ENCODE results near the gene GNG13. TPM values are rescaled to one million over a fixed set of nuclear protein-coding genes. Genes with fewer than 3 reads are reported as not detected.

The GNG13 gene

DNA sequence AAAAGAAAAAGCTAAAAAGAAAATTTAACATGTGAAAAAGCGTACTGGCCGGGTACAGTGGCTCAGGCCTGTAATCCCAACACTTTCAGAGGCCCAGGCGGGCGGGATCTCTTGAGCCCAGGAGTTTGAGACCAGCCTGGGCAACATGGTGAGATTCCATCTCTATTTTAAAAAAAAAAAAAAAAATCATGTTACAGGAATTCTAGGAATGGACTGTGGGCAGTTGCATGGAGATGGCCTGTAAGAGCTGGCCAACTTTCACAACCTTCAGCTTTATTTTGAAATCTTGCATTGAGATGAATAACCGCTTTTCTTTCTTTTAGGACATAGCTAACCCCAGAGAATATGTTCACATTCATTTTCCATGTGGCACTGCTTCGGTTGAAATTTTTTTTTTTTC is 51.5 kb downstream of the GNG13 start:
- DNase-seq (ENCODE audit: low read depth in 1 of 2, low spot score in 1 of 2), result no peak
- Histone ChIP-seq H3K27me3 (ENCODE audit: insufficient read depth, poor library complexity, severe bottlenecking) (no peaks in the 10 kb centered on the region), H3K4me3 (replicated peaks; ENCODE audit: insufficient read depth, low read length) (no peak overlapping the region), H3K27ac (replicated peaks) (no peak overlapping the region)
- no peak for TF ChIP-seq CTCF (IDR thresholded peaks at IDR 0.05; ENCODE audit: insufficient read depth, low read length)
- TF ChIP-seq SPI1 (IDR thresholded peaks at IDR 0.05; ENCODE audit: borderline replicate concordance, low read depth), result no peak
- TF ChIP-seq REST (IDR thresholded peaks at IDR 0.05; ENCODE audit: insufficient replicate concordance, low read depth), result no peak
- TF ChIP-seq POLR2AphosphoS5 (IDR thresholded peaks at IDR 0.05; ENCODE audit: low read depth), result no peak
- TF ChIP-seq GABPA (IDR thresholded peaks at IDR 0.05; ENCODE audit: low read depth), result no peak

Small RNA genes lying within 50 kb of the gene (microRNA-seq; reads per million reads assigned to microRNA genes)
- gene MIR662, result not detected

Data from HL-60 (cell line).